Esophagus muscularis mucosa (tissue), 4 donors: ENCODE results near the gene ANTKMT.

Source experiments
- EP300 ChIP-seq: sonication (generic); formaldehyde crosslinking; IDR thresholded peaks from one replicate; pipeline ENCODE4 v1.6.1; 2017; ENCODE audit warnings: antibody characterized with exemption
- POLR2AphosphoS5 ChIP-seq, 2 donors: sonication (generic); formaldehyde crosslinking; IDR thresholded peaks; one replicate each; pipeline ENCODE4 v1.6.1; 2017; ENCODE audit warnings: antibody characterized with exemption in 2 of 2
- TF ChIP-seq, protein P1 (sequence below), 3 experiments: fragments of 200-600 bp in 2 of 3; fragments of 450-650 bp in 1 of 3; sonication (generic) in 2 of 3; IDR thresholded peaks; one replicate each; pipeline ENCODE4 v1.5.1; 2017 to 2019; ENCODE audit warnings: antibody characterized with exemption in 3 of 3, mild to moderate bottlenecking in 2 of 3, moderate library complexity in 1 of 3

DNA sequence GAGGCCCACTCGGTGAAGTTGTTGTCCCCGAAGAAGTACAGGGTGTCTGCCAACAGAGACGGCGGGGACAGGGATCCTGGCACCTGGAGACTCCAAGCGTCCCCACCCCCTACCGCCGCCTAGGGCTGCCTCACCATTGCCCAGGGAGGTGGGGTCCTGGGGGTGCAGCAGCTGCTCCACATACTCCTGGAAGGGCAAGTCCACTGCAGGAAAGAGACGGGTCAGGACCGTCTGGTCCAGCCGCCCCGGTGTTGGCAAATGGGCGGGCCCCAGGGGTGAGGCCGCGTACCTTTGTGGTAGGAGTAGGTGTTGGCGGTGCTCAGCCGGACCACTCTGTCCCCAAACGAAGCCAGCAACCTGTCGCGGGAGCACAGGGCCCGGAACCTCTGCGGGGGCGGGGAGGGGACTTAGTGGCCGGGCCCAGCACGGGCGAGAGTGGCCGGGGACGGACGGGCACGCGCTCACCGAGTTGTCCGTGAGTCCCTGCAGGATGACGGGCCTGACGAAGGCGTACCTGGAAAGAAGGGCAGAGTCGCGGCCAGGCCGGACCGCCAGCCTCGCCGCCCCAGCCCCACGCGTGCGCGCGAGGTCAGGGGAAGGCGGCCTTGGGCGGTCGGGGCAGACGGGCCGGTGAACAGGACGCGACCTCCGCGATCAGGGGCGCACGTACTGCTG lies 37.4 kb upstream of the ANTKMT start:
- TF ChIP-seq, protein P1, sequence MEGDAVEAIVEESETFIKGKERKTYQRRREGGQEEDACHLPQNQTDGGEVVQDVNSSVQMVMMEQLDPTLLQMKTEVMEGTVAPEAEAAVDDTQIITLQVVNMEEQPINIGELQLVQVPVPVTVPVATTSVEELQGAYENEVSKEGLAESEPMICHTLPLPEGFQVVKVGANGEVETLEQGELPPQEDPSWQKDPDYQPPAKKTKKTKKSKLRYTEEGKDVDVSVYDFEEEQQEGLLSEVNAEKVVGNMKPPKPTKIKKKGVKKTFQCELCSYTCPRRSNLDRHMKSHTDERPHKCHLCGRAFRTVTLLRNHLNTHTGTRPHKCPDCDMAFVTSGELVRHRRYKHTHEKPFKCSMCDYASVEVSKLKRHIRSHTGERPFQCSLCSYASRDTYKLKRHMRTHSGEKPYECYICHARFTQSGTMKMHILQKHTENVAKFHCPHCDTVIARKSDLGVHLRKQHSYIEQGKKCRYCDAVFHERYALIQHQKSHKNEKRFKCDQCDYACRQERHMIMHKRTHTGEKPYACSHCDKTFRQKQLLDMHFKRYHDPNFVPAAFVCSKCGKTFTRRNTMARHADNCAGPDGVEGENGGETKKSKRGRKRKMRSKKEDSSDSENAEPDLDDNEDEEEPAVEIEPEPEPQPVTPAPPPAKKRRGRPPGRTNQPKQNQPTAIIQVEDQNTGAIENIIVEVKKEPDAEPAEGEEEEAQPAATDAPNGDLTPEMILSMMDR (IDR thresholded peaks at IDR 0.05): no peak
- TF ChIP-seq EP300: no peak
- TF ChIP-seq POLR2AphosphoS5 (IDR thresholded peaks at IDR 0.05): no peak
